H1 (cell line): ENCODE data around the gene CFAP54. TPM values are rescaled to one million over a fixed set of nuclear protein-coding genes. Genes with fewer than 3 reads are reported as not detected.
A peak's percentile ranks its signal among the peaks of the same experiment; 100 is the strongest.

Experiments used
- CTCF ChIA-PET: fragments of 300-600 bp; sonication (Branson Sonifier 250); formaldehyde crosslinking; loops from one replicate; lab custom pipeline; 2021; ENCODE audit not compliant: partially characterized antibody; lab: Charles Lee
- POLR2A ChIA-PET: fragments of 300-600 bp; sonication (Branson Sonifier 250); formaldehyde crosslinking; loops from one replicate; lab custom pipeline; 2021; ENCODE audit warnings: inconsistent platforms; ENCODE audit not compliant: partially characterized antibody; lab: Charles Lee
- DNase-seq, 2 experiments: peaks; one replicate each; pipeline versions ENCODE4 v3.0.0 to v3.0.0-alpha.2; 2010 to 2022; ENCODE audit warnings: low spot score in 2 of 2, low read depth in 1 of 2, mixed read lengths in 1 of 2
- FAIRE-seq: peaks from 2 replicates; lab custom pipeline; 2011; peaks lifted over from hg19 to GRCh38; lab: Jason Lieb, UNC
- H2AFZ ChIP-seq: 2 replicates; pipeline ENCODE4 v1.8.1; 2012; ENCODE audit warnings: low read length, inconsistent platforms
- H2AK5ac ChIP-seq: 2 replicates; pipeline ENCODE4 v1.6.1; 2013; ENCODE audit warnings: low read depth, low read length
- H2BK120ac ChIP-seq: replicated peaks from 2 replicates; pipeline ENCODE3; 2013; ENCODE audit warnings: low read depth, low read length, inconsistent platforms
- H2BK12ac ChIP-seq: 2 replicates; pipeline ENCODE4 v1.6.1; 2013; ENCODE audit warnings: low read depth, low read length
- H2BK15ac ChIP-seq: 2 replicates; pipeline ENCODE4 v1.6.1; 2013; ENCODE audit warnings: low read length
- H2BK20ac ChIP-seq: 2 replicates; pipeline ENCODE4 v1.6.1; 2013; ENCODE audit warnings: low read length
- H2BK5ac ChIP-seq: 2 replicates; pipeline ENCODE4 v1.6.1; 2013; ENCODE audit warnings: low read depth, low read length
- H3K14ac ChIP-seq: 2 replicates; pipeline ENCODE4 v1.6.1; 2013; ENCODE audit warnings: inconsistent platforms; ENCODE audit not compliant: insufficient read length
- H3K18ac ChIP-seq: 2 replicates; pipeline ENCODE4 v1.6.1; 2013; ENCODE audit warnings: low read length; ENCODE audit errors: extremely low read depth
- H3K23ac ChIP-seq: 2 replicates; pipeline ENCODE4 v1.6.1; 2013; ENCODE audit warnings: inconsistent platforms; ENCODE audit not compliant: insufficient read length
- H3K23me2 ChIP-seq: 2 replicates; pipeline ENCODE4 v1.6.1; 2013; ENCODE audit warnings: low read depth, low read length
- H3K27ac ChIP-seq: 2 replicates; pipeline ENCODE4 v1.6.1; 2011; ENCODE audit warnings: low read depth, low read length, inconsistent platforms
- H3K27me3 ChIP-seq, 4 experiments: replicated peaks in 1 of 4; 1 replicate in 1 of 4; 2 replicates in 3 of 4; pipeline versions ENCODE4 v1.6.1 to v1.8.1; 2011 to 2013; ENCODE audit warnings: low read length in 3 of 4, mild to moderate bottlenecking in 3 of 4, inconsistent platforms in 2 of 4, mixed read lengths in 2 of 4, moderate library complexity in 1 of 4; ENCODE audit not compliant: control insufficient read depth in 3 of 4, insufficient read depth in 3 of 4; ENCODE audit errors: extremely low read depth in 1 of 4
- H3K36me3 ChIP-seq, 4 experiments: 2 replicates each; pipeline versions ENCODE4 v1.6.1 to v1.8.1; 2011 to 2013; ENCODE audit warnings: mild to moderate bottlenecking in 4 of 4, low read length in 3 of 4, moderate library complexity in 2 of 4, control low read depth in 1 of 4, inconsistent platforms in 1 of 4; ENCODE audit not compliant: insufficient read depth in 4 of 4, control insufficient read depth in 2 of 4
- H3K4ac ChIP-seq: replicated peaks from 2 replicates; pipeline ENCODE3; 2013; ENCODE audit warnings: low read length, low read depth, mixed read lengths, inconsistent platforms; ENCODE audit not compliant: insufficient read length
- H3K4me1 ChIP-seq, 4 experiments: replicated peaks in 1 of 4; 1 replicate in 1 of 4; 2 replicates in 3 of 4; pipeline versions ENCODE4 v1.6.1 to v1.8.1; 2011 to 2013; ENCODE audit warnings: low read length in 3 of 4, inconsistent platforms in 2 of 4, mixed read lengths in 1 of 4; ENCODE audit not compliant: insufficient read depth in 4 of 4, control insufficient read depth in 3 of 4
- H3K4me2 ChIP-seq, 2 experiments: 2 replicates each; pipeline versions ENCODE4 v1.6.1 to v1.8.1; 2011 to 2013; ENCODE audit warnings: low read depth in 2 of 2, low read length in 2 of 2, control low read depth in 1 of 2, inconsistent platforms in 1 of 2, mild to moderate bottlenecking in 1 of 2; ENCODE audit not compliant: insufficient read depth in 1 of 2
- H3K4me3 ChIP-seq, 4 experiments: fragments of 200-600, 300-600 bp in 1 of 4; sonication (generic), shearing (Covaris generic), sonication (Bioruptor Twin) in 1 of 4; 2 replicates each; pipeline versions ENCODE4 v1.5.1 to v1.8.1; 2011 to 2016; ENCODE audit warnings: low read length in 4 of 4, low read depth in 3 of 4, control low read depth in 2 of 4, inconsistent platforms in 2 of 4, mild to moderate bottlenecking in 2 of 4, mixed read lengths in 1 of 4, moderate library complexity in 1 of 4; ENCODE audit not compliant: insufficient read depth in 2 of 4; ENCODE audit errors: extremely low read depth in 1 of 4
- H3K56ac ChIP-seq: replicated peaks from 2 replicates; pipeline ENCODE3; 2013; ENCODE audit warnings: low read depth, mild to moderate bottlenecking, mixed read lengths, low read length, inconsistent platforms; ENCODE audit not compliant: insufficient read length
- H3K79me1 ChIP-seq: 2 replicates; pipeline ENCODE4 v1.6.1; 2013; ENCODE audit warnings: low read depth, low read length, control low read depth
- H3K79me2 ChIP-seq, 2 experiments: 2 replicates each; pipeline versions ENCODE4 v1.6.1 to v1.8.1; 2012 to 2013; ENCODE audit warnings: low read length in 2 of 2, mild to moderate bottlenecking in 2 of 2, inconsistent platforms in 1 of 2; ENCODE audit not compliant: insufficient read depth in 2 of 2, control insufficient read depth in 1 of 2
- H3K9ac ChIP-seq, 4 experiments: replicated peaks in 1 of 4; 1 replicate in 1 of 4; 2 replicates in 3 of 4; pipeline versions ENCODE4 v1.6.1 to v1.8.1; 2011 to 2013; ENCODE audit warnings: low read depth in 3 of 4, low read length in 3 of 4, control low read depth in 2 of 4, mild to moderate bottlenecking in 2 of 4, moderate library complexity in 2 of 4, inconsistent platforms in 1 of 4; ENCODE audit errors: extremely low read depth in 1 of 4
- H3K9me3 ChIP-seq, 2 experiments: 2 replicates each; pipeline versions ENCODE4 v1.6.1 to v1.8.1; 2012 to 2013; ENCODE audit warnings: mild to moderate bottlenecking in 2 of 2, moderate library complexity in 2 of 2, control low read depth in 1 of 2, inconsistent platforms in 1 of 2, low read depth in 1 of 2, low read length in 1 of 2, mixed read lengths in 1 of 2; ENCODE audit not compliant: insufficient read depth in 2 of 2
- H4K20me1 ChIP-seq, 2 experiments: replicated peaks in 1 of 2; 2 replicates each; pipeline versions ENCODE3 to v1.8.1; 2011 to 2013; ENCODE audit warnings: inconsistent platforms in 2 of 2, low read length in 2 of 2, mild to moderate bottlenecking in 1 of 2; ENCODE audit not compliant: insufficient read depth in 2 of 2, control insufficient read depth in 1 of 2
- H4K5ac ChIP-seq: 2 replicates; pipeline ENCODE4 v1.6.1; 2013; ENCODE audit warnings: low read length, low read depth, mixed read lengths, inconsistent platforms; ENCODE audit not compliant: insufficient read length
- H4K8ac ChIP-seq: 2 replicates; pipeline ENCODE4 v1.8.0; 2013; ENCODE audit warnings: mild to moderate bottlenecking, moderate library complexity, low read length, inconsistent platforms; ENCODE audit not compliant: insufficient read depth; ENCODE audit errors: extremely low read depth
- H4K91ac ChIP-seq: replicated peaks from 2 replicates; pipeline ENCODE3; 2013; ENCODE audit warnings: low read length, mixed read lengths, inconsistent platforms; ENCODE audit not compliant: insufficient read length
- FOSL1 ChIP-seq: IDR thresholded peaks from 2 replicates; pipeline ENCODE4 v1.6.1; 2011; ENCODE audit warnings: mild to moderate bottlenecking, low read depth, low read length, moderate library complexity; ENCODE audit not compliant: insufficient read depth
- RAD21 ChIP-seq, 2 experiments: IDR thresholded peaks in 1 of 2; conservative IDR thresholded peaks in 1 of 2; 2 replicates each; pipeline ENCODE4 v1.6.1; 2011; ENCODE audit warnings: low read depth in 2 of 2, low read length in 2 of 2, improper control_type of control experiment in 1 of 2, inconsistent platforms in 1 of 2, mild to moderate bottlenecking in 1 of 2, moderate library complexity in 1 of 2
- RFX5 ChIP-seq: IDR thresholded peaks from 2 replicates; pipeline ENCODE4 v1.6.1; 2011; ENCODE audit warnings: low read depth, low read length, improper control_type of control experiment, borderline replicate concordance
- SIRT6 ChIP-seq: IDR thresholded peaks from one replicate; pipeline ENCODE4 v1.7.1; 2012; ENCODE audit warnings: low read length, inconsistent platforms
- TCF12 ChIP-seq: IDR thresholded peaks from 2 replicates; pipeline ENCODE4 v1.6.1; 2011; ENCODE audit warnings: low read depth, mild to moderate bottlenecking, low read length
- WGBS, 2 experiments: shearing (Covaris generic) in 1 of 2; methylation state at CpG; one replicate each; pipeline versions ENCODE4 v1.1.6 to v1.1.7; 2013 to 2015; ENCODE audit warnings: low lambda C conversion rate in 2 of 2, mixed read lengths in 2 of 2, inconsistent platforms in 1 of 2, low coverage in 1 of 2, missing lambda C conversion rate in 1 of 2; ENCODE audit not compliant: insufficient replicate concordance in 2 of 2, insufficient coverage in 1 of 2, insufficient read length in 1 of 2; ENCODE audit errors: extremely low coverage in 1 of 2, missing lambda C conversion rate in 1 of 2; 5-methylcytosine and 5-hydroxymethylcytosine counted together
- polyA plus RNA-seq, 7 experiments: library from polyadenylated mRNA; depleted of rRNA in 3 of 7; stranded (reverse) in 5 of 7; unstranded in 2 of 7; fragments of >200 nt in 5 of 7; fragments of 200-250 nt in 2 of 7; gene quantifications; 1 replicate in 5 of 7; 2 replicates in 1 of 7; 4 replicates in 1 of 7; pipeline versions ENCODE4 v1.2.1 to v1.2.3, GENCODE V29; 2011 to 2013; ENCODE audit warnings: missing spikeins in 2 of 7, mixed read lengths in 2 of 7
- total RNA-seq: library from RNA; stranded (reverse); fragmentation: NEBNext Ultra II Directional; extraction: Animal tissue kit (Norgen Biotek cat#: 25700); gene quantifications from 2 replicates; pipeline ENCODE4 v1.2.1, GENCODE V29; 2021
- TF ChIP-seq, protein P1 (sequence below), 3 experiments: IDR thresholded peaks; 1 replicate in 2 of 3; 2 replicates in 1 of 3; pipeline versions ENCODE4 v1.5.1 to v1.6.1; 2011; ENCODE audit warnings: low read length in 3 of 3, mild to moderate bottlenecking in 3 of 3, inconsistent platforms in 2 of 3, low read depth in 1 of 3, moderate library complexity in 1 of 3; ENCODE audit not compliant: insufficient read depth in 1 of 3; ENCODE audit errors: control extremely low read depth in 1 of 3
- TF ChIP-seq, protein P2 (sequence below): IDR thresholded peaks from 2 replicates; pipeline ENCODE4 v1.6.1; 2012; ENCODE audit warnings: low read length, inconsistent platforms
- TF ChIP-seq, protein P3 (sequence below): IDR thresholded peaks from 2 replicates; pipeline ENCODE4 v1.6.1; 2011; ENCODE audit warnings: low read length, improper control_type of control experiment

Gene CFAP54
- total and polyA plus RNA-seq, 2 of the 8 experiments (the other 6 are each of a cell fraction or from before 2014, with no cell fraction given), result 0.17 to 0.33 TPM

GRCh38 chr12:96720363-96720705 is 231.0 kb downstream of the CFAP54 start:
- no peaks in the 10 kb centered on the region for H3K79me2 ChIP-seq
- no peaks in the 10 kb centered on the region for H3K9me3 ChIP-seq
- H2BK5ac ChIP-seq, result no peak overlapping the region
- no peak overlapping the region for H2AK5ac ChIP-seq
- H3K18ac ChIP-seq, result no peak overlapping the region
- H2BK12ac ChIP-seq, result no peak overlapping the region
- H3K4ac ChIP-seq, result no peak overlapping the region
- no peak overlapping the region for H4K8ac ChIP-seq
- H3K56ac ChIP-seq, result no peak overlapping the region
- H3K23ac ChIP-seq, result no peak overlapping the region
- POLR2A ChIA-PET, result no interaction called here
- H3K27me3 ChIP-seq, result no peaks in the 10 kb centered on the region
- CTCF ChIA-PET, result interaction anchor here (0.7 to 2.2 kb wide), 8 partner anchors 10 to 433 kb away, joined by 3 to 11 read pairs (median 4); no protein-coding TSS in a partner anchor
- no peaks in the 10 kb centered on the region for H3K79me1 ChIP-seq
- no peak overlapping the region for H3K4me3 ChIP-seq
- H3K14ac ChIP-seq, result no peak overlapping the region
- H3K9ac ChIP-seq, result no peak overlapping the region
- no peak overlapping the region for H2BK15ac ChIP-seq
- H3K23me2 ChIP-seq, result no peaks in the 10 kb centered on the region; the same call in 1 of the 2 replicates
- 0 out of 4 replicates have a peak overlapping the region, but pooled peaks of 1 of the 2 experiments have one; percentile 19 for H3K4me2 ChIP-seq
- no peaks in the 10 kb centered on the region for H3K36me3 ChIP-seq
- peak overlapping the region; percentile 87 for H2AFZ ChIP-seq
- peaks cover 0 to 4% (median 0%) of the 10 kb centered on the region in 4 experiments; a peak in 2 of 7 replicates for H3K4me1 ChIP-seq
- H4K5ac ChIP-seq, result no peak overlapping the region
- FAIRE-seq (no peak), DNase-seq (no peak)
- no peak overlapping the region for H3K27ac ChIP-seq
- WGBS, 2 experiments, result 73% methylated on average over 9 of the region's 9 CpGs; no CpG with 5 or more reads in 1 of the 2 experiments
- H2BK120ac ChIP-seq, result no peak overlapping the region
- no peak overlapping the region for H2BK20ac ChIP-seq
- H4K20me1 ChIP-seq, result no peaks in the 10 kb centered on the region
- H4K91ac ChIP-seq, result no peak overlapping the region
- no peak for TF ChIP-seq RFX5
- TF ChIP-seq RAD21 (IDR thresholded peaks at IDR 0.05 in 1 of 2, conservative IDR thresholded peaks at IDR 0.05 in 1 of 2; ENCODE audit: low read depth in 2 of 2, low read length in 2 of 2), result peak; percentile 38 to 43
- TF ChIP-seq SIRT6, result no peak
- TF ChIP-seq, protein P1, sequence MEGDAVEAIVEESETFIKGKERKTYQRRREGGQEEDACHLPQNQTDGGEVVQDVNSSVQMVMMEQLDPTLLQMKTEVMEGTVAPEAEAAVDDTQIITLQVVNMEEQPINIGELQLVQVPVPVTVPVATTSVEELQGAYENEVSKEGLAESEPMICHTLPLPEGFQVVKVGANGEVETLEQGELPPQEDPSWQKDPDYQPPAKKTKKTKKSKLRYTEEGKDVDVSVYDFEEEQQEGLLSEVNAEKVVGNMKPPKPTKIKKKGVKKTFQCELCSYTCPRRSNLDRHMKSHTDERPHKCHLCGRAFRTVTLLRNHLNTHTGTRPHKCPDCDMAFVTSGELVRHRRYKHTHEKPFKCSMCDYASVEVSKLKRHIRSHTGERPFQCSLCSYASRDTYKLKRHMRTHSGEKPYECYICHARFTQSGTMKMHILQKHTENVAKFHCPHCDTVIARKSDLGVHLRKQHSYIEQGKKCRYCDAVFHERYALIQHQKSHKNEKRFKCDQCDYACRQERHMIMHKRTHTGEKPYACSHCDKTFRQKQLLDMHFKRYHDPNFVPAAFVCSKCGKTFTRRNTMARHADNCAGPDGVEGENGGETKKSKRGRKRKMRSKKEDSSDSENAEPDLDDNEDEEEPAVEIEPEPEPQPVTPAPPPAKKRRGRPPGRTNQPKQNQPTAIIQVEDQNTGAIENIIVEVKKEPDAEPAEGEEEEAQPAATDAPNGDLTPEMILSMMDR (IDR thresholded peaks at IDR 0.05; ENCODE audit: control extremely low read depth in 1 of 3, insufficient read depth in 1 of 3, low read depth in 1 of 3, low read length in 3 of 3), result peak; percentile 29 to 47 (median 41); a peak in 3 of 4 replicates
- TF ChIP-seq FOSL1, result no peak
- no peak for TF ChIP-seq TCF12
- TF ChIP-seq, protein P2, sequence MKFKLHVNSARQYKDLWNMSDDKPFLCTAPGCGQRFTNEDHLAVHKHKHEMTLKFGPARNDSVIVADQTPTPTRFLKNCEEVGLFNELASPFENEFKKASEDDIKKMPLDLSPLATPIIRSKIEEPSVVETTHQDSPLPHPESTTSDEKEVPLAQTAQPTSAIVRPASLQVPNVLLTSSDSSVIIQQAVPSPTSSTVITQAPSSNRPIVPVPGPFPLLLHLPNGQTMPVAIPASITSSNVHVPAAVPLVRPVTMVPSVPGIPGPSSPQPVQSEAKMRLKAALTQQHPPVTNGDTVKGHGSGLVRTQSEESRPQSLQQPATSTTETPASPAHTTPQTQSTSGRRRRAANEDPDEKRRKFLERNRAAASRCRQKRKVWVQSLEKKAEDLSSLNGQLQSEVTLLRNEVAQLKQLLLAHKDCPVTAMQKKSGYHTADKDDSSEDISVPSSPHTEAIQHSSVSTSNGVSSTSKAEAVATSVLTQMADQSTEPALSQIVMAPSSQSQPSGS, result no peak
- TF ChIP-seq, protein P3, sequence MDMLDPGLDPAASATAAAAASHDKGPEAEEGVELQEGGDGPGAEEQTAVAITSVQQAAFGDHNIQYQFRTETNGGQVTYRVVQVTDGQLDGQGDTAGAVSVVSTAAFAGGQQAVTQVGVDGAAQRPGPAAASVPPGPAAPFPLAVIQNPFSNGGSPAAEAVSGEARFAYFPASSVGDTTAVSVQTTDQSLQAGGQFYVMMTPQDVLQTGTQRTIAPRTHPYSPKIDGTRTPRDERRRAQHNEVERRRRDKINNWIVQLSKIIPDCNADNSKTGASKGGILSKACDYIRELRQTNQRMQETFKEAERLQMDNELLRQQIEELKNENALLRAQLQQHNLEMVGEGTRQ, result no peak
